ENCODE data around the gene CYSTM1. TPM values are rescaled to one million over a fixed set of nuclear protein-coding genes. Genes with fewer than 3 reads are reported as not detected.
A peak's percentile ranks its signal among the peaks of the same experiment; 100 is the strongest.

CYSTM1 gene
- total and polyA plus RNA-seq, 7 donors = 23.8 to 597 (median 51.7) TPM

- 34 to 66% methylated on average over 3 of the region's 3 CpGs for WGBS, 2 donors
- Histone ChIP-seq H3K27ac (peak overlapping the region in 3 of 4 donors; percentile 2 to 54 (median 22)), H3K9me3 (no peaks in the 10 kb centered on the region), H3K36me3 (peaks cover 0 to 9% (median 2%) of the 10 kb centered on the region in 4 donors), H3K4me1 (peaks cover 0 to 31% (median 16%) of the 10 kb centered on the region in 4 donors), H3K4me3 (no peak overlapping the region), H3K27me3 (no peaks in the 10 kb centered on the region)
- intact Hi-C loops (cut with DNase I) = no loop called here
- TF ChIP-seq EP300 (IDR thresholded peaks at IDR 0.05) (no peak), POLR2AphosphoS5 (IDR thresholded peaks at IDR 0.05) (no peak), POLR2A (IDR thresholded peaks at IDR 0.05) (no peak), CTCF (IDR thresholded peaks at IDR 0.05) (no peak)
- DNase-seq = no peak
Observed at GRCh38 chr5:140189977-140190871, 15.2 kb downstream of the CYSTM1 start.

GRCh38 chr5:140190872-140191218, 15.9 kb downstream of the CYSTM1 start:
- Histone ChIP-seq H3K4me1 (peaks cover 0 to 31% (median 16%) of the 10 kb centered on the region in 4 donors), H3K27me3 (no peaks in the 10 kb centered on the region), H3K9me3 (no peaks in the 10 kb centered on the region), H3K36me3 (peaks cover 0 to 9% (median 2%) of the 10 kb centered on the region in 4 donors), H3K4me3 (no peak overlapping the region), H3K27ac (peak overlapping the region in 3 of 4 donors; percentile 2 to 54 (median 22))
- intact Hi-C loops (cut with DNase I) = no loop called here
- WGBS, 2 donors = 0 to 16% methylated on average over 1 of the region's 1 CpG
- TF ChIP-seq POLR2A (IDR thresholded peaks at IDR 0.05) (no peak), EP300 (IDR thresholded peaks at IDR 0.05) (no peak), CTCF (IDR thresholded peaks at IDR 0.05) (no peak), POLR2AphosphoS5 (IDR thresholded peaks at IDR 0.05) (no peak)
- no peak for DNase-seq

- Histone ChIP-seq H3K4me1 (peaks cover 0 to 26% (median 16%) of the 10 kb centered on the region in 4 donors), H3K27me3 (no peaks in the 10 kb centered on the region), H3K4me3 (no peak overlapping the region), H3K36me3 (peaks cover 0 to 9% (median 2%) of the 10 kb centered on the region in 4 donors), H3K27ac (no peak overlapping the region), H3K9me3 (no peaks in the 10 kb centered on the region)
- intact Hi-C loops (cut with DNase I) = no loop called here
- WGBS, 2 donors = 90 to 91% methylated on average over 5 of the region's 5 CpGs
- TF ChIP-seq EP300 (IDR thresholded peaks at IDR 0.05) (no peak), CTCF (IDR thresholded peaks at IDR 0.05) (no peak), POLR2A (IDR thresholded peaks at IDR 0.05) (no peak), POLR2AphosphoS5 (IDR thresholded peaks at IDR 0.05) (no peak)
- DNase-seq = no peak
Observed at GRCh38 chr5:140192715-140193430, 17.9 kb downstream of the CYSTM1 start.

- WGBS, 2 donors = 19 to 47% methylated on average over 2 of the region's 2 CpGs
- DNase-seq = no peak
- TF ChIP-seq EP300 (IDR thresholded peaks at IDR 0.05) = no peak
- no peak for TF ChIP-seq POLR2A (IDR thresholded peaks at IDR 0.05)
- no peak for TF ChIP-seq CTCF (IDR thresholded peaks at IDR 0.05)
- no peak for TF ChIP-seq POLR2AphosphoS5 (IDR thresholded peaks at IDR 0.05)
- Histone ChIP-seq H3K4me1 (peaks cover 0 to 21% (median 15%) of the 10 kb centered on the region in 4 donors), H3K9me3 (no peaks in the 10 kb centered on the region), H3K36me3 (peaks cover 0 to 9% (median 2%) of the 10 kb centered on the region in 4 donors), H3K27ac (no peak overlapping the region), H3K4me3 (no peak overlapping the region), H3K27me3 (no peaks in the 10 kb centered on the region)
- intact Hi-C loops (cut with DNase I) = no loop called here
Observed at GRCh38 chr5:140194662-140195061, 19.7 kb downstream of the CYSTM1 start.

Measured in sigmoid colon (tissue), 7 donors.